Mesothelial cell of epicardium (in vitro differentiated cells): Measurements from ENCODE around the gene ZMYND10. TPM values are rescaled to one million over a fixed set of nuclear protein-coding genes. Genes with fewer than 3 reads are reported as not detected.

Experiments used
- DNase-seq, 2 experiments: peaks; one replicate each; pipeline ENCODE4 v3.0.0; 2021; ENCODE audit warnings: low spot score in 2 of 2; ENCODE audit not compliant: unreplicated experiment in 2 of 2
- H3K27ac Mint-ChIP-seq: 2 replicates; pipeline ENCODE4 v1.8.0; 2021; ENCODE audit warnings: mixed read lengths
- H3K27me3 Mint-ChIP-seq: 2 replicates; pipeline ENCODE4 v1.8.0; 2021; ENCODE audit warnings: low read depth, mixed read lengths
- H3K36me3 Mint-ChIP-seq: 2 replicates; pipeline ENCODE4 v1.8.0; 2021; ENCODE audit warnings: mixed read lengths
- H3K4me1 Mint-ChIP-seq: 2 replicates; pipeline ENCODE4 v1.8.0; 2021; ENCODE audit warnings: mixed read lengths
- H3K4me3 Mint-ChIP-seq: 2 replicates; pipeline ENCODE4 v1.8.0; 2021; ENCODE audit warnings: mild to moderate bottlenecking, moderate library complexity, mixed read lengths
- H3K9me3 Mint-ChIP-seq: 2 replicates; pipeline ENCODE4 v1.8.0; 2021; ENCODE audit warnings: mixed read lengths
- CTCF ChIP-seq: fragments of 200-600 bp; sonication (generic); IDR thresholded peaks from one replicate; pipeline ENCODE4 v1.5.0; 2021; ENCODE audit warnings: antibody characterized with exemption; ENCODE audit not compliant: unreplicated experiment
- total RNA-seq: library from RNA; stranded (reverse); gene quantifications from 3 replicates; pipeline ENCODE4 v1.2.1, GENCODE V29; 2021

Gene ZMYND10
- total RNA-seq, 1 donor from 2014 or later, result 0.83 TPM

DNA sequence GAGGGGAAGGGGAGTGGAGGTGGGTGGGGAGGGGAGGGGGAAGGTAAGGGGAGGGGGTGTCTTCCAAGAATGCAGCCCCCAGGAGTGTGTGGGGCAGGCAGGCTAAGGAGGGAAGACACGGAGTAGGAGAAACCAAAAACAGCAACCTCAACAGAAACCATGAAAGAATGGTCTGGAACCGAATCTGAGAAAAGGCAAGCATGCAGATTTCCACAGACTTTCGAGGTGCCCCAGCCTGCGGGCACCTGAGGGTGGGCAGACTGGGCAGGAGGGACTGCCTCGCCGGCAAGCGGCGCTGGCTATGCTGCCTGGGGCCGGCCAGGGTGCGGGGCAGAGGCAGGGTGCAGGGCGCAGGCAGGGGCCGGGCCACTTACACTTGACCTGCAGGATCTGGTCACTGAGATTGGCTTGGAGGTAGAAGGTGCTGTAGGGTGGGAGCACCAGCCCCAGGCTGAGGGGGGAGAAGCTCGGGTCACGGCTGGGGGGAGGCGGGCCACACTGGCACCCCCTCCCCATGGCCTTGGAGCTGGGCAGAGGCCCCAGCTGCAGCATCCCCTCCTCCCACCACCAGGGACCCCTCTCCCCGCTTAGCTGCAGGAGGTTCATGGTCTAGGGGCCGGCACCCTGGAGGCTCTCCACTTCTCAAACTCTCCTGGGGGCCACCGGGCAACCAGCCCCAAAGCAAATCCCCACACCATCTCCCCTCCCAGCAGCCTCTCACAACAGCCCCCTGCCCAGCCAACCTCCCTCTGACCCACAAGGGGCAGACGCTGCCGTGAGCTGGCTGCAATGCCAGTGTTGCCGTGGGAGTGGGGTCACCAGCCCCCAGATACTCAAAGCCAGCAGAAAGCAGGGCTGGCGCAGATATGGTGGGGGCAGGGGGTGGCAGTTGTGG, 29.1 kb upstream of the ZMYND10 start:
- Mint-ChIP-seq H3K27me3 (peaks cover 3% of the 10 kb centered on the region), H3K9me3 (no peaks in the 10 kb centered on the region), H3K36me3 (no peaks in the 10 kb centered on the region), H3K4me3 (no peak overlapping the region), H3K4me1 (peaks cover 31% of the 10 kb centered on the region), H3K27ac (no peak overlapping the region)
- no peak for TF ChIP-seq CTCF
- DNase-seq, result no peak

DNA sequence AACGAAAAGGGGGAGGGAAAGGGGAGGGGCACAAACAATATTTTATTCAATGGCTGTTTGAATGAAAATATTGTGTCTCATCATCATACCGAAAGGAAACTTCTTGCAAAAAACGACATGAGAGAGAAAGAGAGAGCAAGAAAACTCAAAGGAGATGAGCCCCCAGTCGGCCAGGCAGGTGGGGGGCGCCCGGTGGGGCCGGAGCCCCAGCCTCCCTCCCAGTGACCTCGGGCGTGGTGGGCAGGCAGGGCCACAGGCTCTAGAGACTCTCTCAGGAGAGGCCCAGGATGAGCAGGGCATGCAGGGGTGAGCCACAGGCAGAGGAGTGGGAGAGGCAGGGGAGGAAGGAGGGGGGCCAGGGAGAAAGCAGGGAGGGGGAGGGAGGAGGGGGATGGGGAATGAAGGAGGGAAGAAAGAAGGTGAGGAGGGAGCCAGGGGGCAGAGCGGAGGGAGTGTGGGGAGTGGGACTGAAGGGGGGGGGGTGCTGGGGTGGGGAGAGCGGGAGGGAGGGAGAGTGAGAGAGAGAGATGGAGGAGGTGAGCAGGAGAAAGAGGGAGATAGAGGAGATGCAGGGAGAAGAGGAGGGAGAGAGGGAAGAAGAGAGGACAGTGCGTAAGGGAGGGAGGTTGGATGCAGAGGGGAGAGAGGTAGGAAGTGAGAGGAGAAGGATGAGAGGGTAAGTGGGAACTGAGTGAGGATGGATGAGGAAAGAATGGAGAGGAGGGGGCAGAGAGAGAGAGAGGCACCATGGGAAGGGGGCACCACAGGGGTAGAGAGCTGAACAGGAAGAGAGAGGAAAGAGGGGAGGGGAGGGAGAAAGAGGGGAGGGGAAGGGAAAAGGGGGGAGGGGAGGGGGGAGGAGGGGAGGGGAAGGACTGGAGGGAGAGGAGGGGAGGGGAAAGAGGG, 27.9 kb upstream of the ZMYND10 start:
- H3K27me3 Mint-ChIP-seq, result peaks cover 3% of the 10 kb centered on the region
- peak overlapping the region; percentile 71 for H3K27ac Mint-ChIP-seq
- peaks cover 31% of the 10 kb centered on the region for H3K4me1 Mint-ChIP-seq
- H3K4me3 Mint-ChIP-seq, result peak overlapping the region; percentile 5
- no peaks in the 10 kb centered on the region for H3K9me3 Mint-ChIP-seq
- no peaks in the 10 kb centered on the region for H3K36me3 Mint-ChIP-seq
- DNase-seq, result no peak
- TF ChIP-seq CTCF, result no peak

DNA sequence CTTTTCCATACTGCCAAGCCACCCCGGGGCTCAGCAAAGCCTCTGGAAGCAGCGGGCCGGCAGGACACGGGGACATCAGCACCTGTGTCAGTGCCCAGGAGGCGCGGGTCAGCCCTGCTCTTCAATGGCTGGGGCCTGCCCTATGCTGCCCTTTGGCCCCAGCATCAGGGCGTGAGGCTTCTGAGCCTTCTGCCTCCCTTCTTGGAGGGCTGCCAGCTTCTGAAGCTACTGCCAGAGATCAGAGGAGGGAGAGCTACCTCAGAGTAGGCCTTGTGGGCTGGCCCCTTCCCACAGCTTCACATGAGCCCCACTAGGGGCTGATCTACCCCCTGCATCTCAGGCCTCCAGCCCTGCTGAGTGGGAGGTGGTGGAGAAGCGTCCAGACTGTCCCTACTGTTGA, 26.8 kb upstream of the ZMYND10 start:
- peak in 1 of 2 experiments; percentile 63 for DNase-seq
- Mint-ChIP-seq H3K27ac (peak overlapping the region; percentile 83), H3K4me3 (peak overlapping the region; percentile 24), H3K9me3 (no peaks in the 10 kb centered on the region), H3K4me1 (peaks cover 31% of the 10 kb centered on the region), H3K36me3 (no peaks in the 10 kb centered on the region), H3K27me3 (no peaks in the 10 kb centered on the region)
- no peak for TF ChIP-seq CTCF

DNA sequence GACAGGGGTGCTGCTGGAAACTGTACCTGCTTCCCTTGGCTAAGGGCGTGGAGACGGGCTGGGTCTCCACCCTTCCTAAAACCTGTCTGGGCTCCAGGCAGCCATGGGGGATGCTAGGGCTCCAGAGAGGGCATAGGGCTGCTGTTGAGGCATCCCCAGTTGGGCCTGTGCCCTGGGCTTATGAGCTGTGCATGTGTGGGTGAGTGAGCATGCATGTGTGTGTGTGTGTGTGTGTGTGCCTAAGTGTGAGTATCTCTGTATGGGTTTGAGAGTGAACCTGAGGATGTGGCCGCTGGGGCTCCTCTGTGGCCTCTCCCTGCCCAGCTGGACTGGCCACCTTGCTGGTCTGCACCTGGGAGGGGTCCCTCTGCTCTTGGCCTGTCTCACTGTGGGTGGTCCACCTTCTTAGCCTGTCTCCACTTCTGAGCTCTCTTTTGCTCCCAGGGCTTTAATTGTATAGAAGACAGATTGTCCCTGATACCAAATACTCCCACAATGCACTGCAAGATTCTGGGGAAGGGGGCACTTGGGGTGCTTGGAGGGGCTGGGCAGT, 25.7 kb upstream of the ZMYND10 start:
- H3K27me3 Mint-ChIP-seq, result peaks cover under 1% of the 10 kb centered on the region
- no peak for DNase-seq
- H3K4me3 Mint-ChIP-seq, result no peak overlapping the region
- no peaks in the 10 kb centered on the region for H3K36me3 Mint-ChIP-seq
- H3K4me1 Mint-ChIP-seq, result peaks cover 31% of the 10 kb centered on the region
- H3K27ac Mint-ChIP-seq, result peak overlapping the region; percentile 69
- TF ChIP-seq CTCF, result no peak
- no peaks in the 10 kb centered on the region for H3K9me3 Mint-ChIP-seq

GRCh38 chr3:50370594-50370993, 25.1 kb upstream of the ZMYND10 start:
- H3K27ac Mint-ChIP-seq, result peak overlapping the region; percentile 44
- H3K9me3 Mint-ChIP-seq, result no peaks in the 10 kb centered on the region
- no peaks in the 10 kb centered on the region for H3K36me3 Mint-ChIP-seq
- DNase-seq, result no peak
- H3K4me3 Mint-ChIP-seq, result no peak overlapping the region
- TF ChIP-seq CTCF, result no peak
- H3K4me1 Mint-ChIP-seq, result peaks cover 33% of the 10 kb centered on the region
- H3K27me3 Mint-ChIP-seq, result peaks cover 2% of the 10 kb centered on the region
